Measurements from ENCODE around the gene RAI14. TPM values are rescaled to one million over a fixed set of nuclear protein-coding genes. Genes with fewer than 3 reads are reported as not detected.

Gene RAI14
- polyA plus RNA-seq, 4 donors, result 4.2 to 16.8 (median 7.6) TPM

DNA sequence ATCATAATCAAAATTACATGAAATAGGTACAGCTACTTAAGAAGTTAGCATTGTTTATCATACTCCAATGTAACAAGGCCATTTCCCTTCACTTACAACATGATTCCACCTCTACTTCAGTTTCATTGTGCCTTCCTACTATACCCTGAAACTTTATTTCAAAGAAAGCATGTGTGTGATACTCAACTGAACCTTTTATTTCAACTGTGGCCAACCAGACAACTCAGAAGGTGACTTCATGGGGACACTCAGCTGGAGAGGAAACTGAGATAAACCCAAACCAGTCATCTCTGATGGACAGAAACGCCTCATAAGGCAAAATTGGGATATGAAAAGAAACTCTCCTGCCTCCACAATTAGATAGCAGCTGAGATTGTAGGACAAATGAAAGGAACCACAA is 177.0 kb downstream of the RAI14 start:
- FAIRE-seq (no peak), DNase-seq (no peak)
- Histone ChIP-seq H3K9me3 (ENCODE audit: control insufficient read depth in 2 of 2, insufficient read depth in 1 of 2, low read depth in 1 of 2, low read length in 1 of 2) (no peaks in the 10 kb centered on the region), H3K4me1 (ENCODE audit: control insufficient read depth in 3 of 3, insufficient read depth in 2 of 3, low read depth in 1 of 3, low read length in 2 of 3) (no peaks in the 10 kb centered on the region), H3K27ac (ENCODE audit: low read depth in 1 of 3, low read length in 2 of 3) (no peak overlapping the region), H3K36me3 (ENCODE audit: control insufficient read depth in 3 of 3, insufficient read depth in 2 of 3, low read depth in 1 of 3, low read length in 3 of 3) (peaks cover 0 to 9% (median 0%) of the 10 kb centered on the region in 3 donors), H3K27me3 (ENCODE audit: control insufficient read depth in 3 of 3, insufficient read depth in 3 of 3, low read length in 3 of 3) (no peaks in the 10 kb centered on the region), H3K4me3 (ENCODE audit: low read depth in 1 of 3, low read length in 3 of 3) (no peak overlapping the region)
- WGBS, 3 donors, result 69 to 88% (median 82%) methylated on average over 1 of the region's 1 CpG

- H3K36me3 ChIP-seq (ENCODE audit: control insufficient read depth in 3 of 3, insufficient read depth in 2 of 3, low read depth in 1 of 3, low read length in 3 of 3), result peaks cover 0 to 9% (median 0%) of the 10 kb centered on the region in 3 donors
- FAIRE-seq (no peak), DNase-seq (no peak)
- no peaks in the 10 kb centered on the region for H3K9me3 ChIP-seq (ENCODE audit: control insufficient read depth in 2 of 2, insufficient read depth in 1 of 2, low read depth in 1 of 2, low read length in 1 of 2)
- WGBS, 3 donors, result 76 to 80% (median 77%) methylated on average over 9 of the region's 9 CpGs
- H3K4me3 ChIP-seq (ENCODE audit: low read depth in 1 of 3, low read length in 3 of 3), result no peak overlapping the region
- no peak overlapping the region for H3K27ac ChIP-seq (ENCODE audit: low read depth in 1 of 3, low read length in 2 of 3)
- H3K27me3 ChIP-seq (ENCODE audit: control insufficient read depth in 3 of 3, insufficient read depth in 3 of 3, low read length in 3 of 3), result no peaks in the 10 kb centered on the region
- no peaks in the 10 kb centered on the region for H3K4me1 ChIP-seq (ENCODE audit: control insufficient read depth in 3 of 3, insufficient read depth in 2 of 3, low read depth in 1 of 3, low read length in 2 of 3)
These were observed 178.1 kb downstream of the RAI14 start for GRCh38 chr5:34833976-34834793.

- FAIRE-seq, result no peak
These were observed 178.6 kb downstream of the RAI14 start for GRCh38 chr5:34834794-34835089.

GRCh38 chr5:34835664-34836063 is 179.5 kb downstream of the RAI14 start:
- no peaks in the 10 kb centered on the region for H3K9me3 ChIP-seq (ENCODE audit: control insufficient read depth in 2 of 2, insufficient read depth in 1 of 2, low read depth in 1 of 2, low read length in 1 of 2)
- peaks cover 0 to 3% (median 0%) of the 10 kb centered on the region in 3 donors for H3K36me3 ChIP-seq (ENCODE audit: control insufficient read depth in 3 of 3, insufficient read depth in 2 of 3, low read depth in 1 of 3, low read length in 3 of 3)
- no peak overlapping the region for H3K27ac ChIP-seq (ENCODE audit: low read depth in 1 of 3, low read length in 2 of 3)
- WGBS, 3 donors, result 80 to 94% (median 92%) methylated on average over 3 of the region's 3 CpGs
- H3K4me1 ChIP-seq (ENCODE audit: control insufficient read depth in 3 of 3, insufficient read depth in 2 of 3, low read depth in 1 of 3, low read length in 2 of 3), result no peaks in the 10 kb centered on the region
- DNase-seq (no peak), FAIRE-seq (no peak)
- no peaks in the 10 kb centered on the region for H3K27me3 ChIP-seq (ENCODE audit: control insufficient read depth in 3 of 3, insufficient read depth in 3 of 3, low read length in 3 of 3)
- H3K4me3 ChIP-seq (ENCODE audit: low read depth in 1 of 3, low read length in 3 of 3), result no peak overlapping the region

More at GRCh38 chr5:34834794-34835089, 178.6 kb downstream of the RAI14 start:
- no peak overlapping the region for H3K27ac ChIP-seq (ENCODE audit: low read depth in 1 of 3, low read length in 2 of 3)
- H3K36me3 ChIP-seq (ENCODE audit: control insufficient read depth in 3 of 3, insufficient read depth in 2 of 3, low read depth in 1 of 3, low read length in 3 of 3), result peaks cover 0 to 9% (median 0%) of the 10 kb centered on the region in 3 donors
- DNase-seq, result no peak
- no peaks in the 10 kb centered on the region for H3K4me1 ChIP-seq (ENCODE audit: control insufficient read depth in 3 of 3, insufficient read depth in 2 of 3, low read depth in 1 of 3, low read length in 2 of 3)
- no peak overlapping the region for H3K4me3 ChIP-seq (ENCODE audit: low read depth in 1 of 3, low read length in 3 of 3)
- 52 to 85% (median 60%) methylated on average over 1 of the region's 1 CpG for WGBS, 3 donors
- no peaks in the 10 kb centered on the region for H3K9me3 ChIP-seq (ENCODE audit: control insufficient read depth in 2 of 2, insufficient read depth in 1 of 2, low read depth in 1 of 2, low read length in 1 of 2)
- no peaks in the 10 kb centered on the region for H3K27me3 ChIP-seq (ENCODE audit: control insufficient read depth in 3 of 3, insufficient read depth in 3 of 3, low read length in 3 of 3)

- Histone ChIP-seq H3K4me3 (ENCODE audit: low read depth in 1 of 3, low read length in 3 of 3) (peak within 1 kb of the TSS; percentile 70 to 74 (median 73)), H3K4me1 (ENCODE audit: control insufficient read depth in 3 of 3, insufficient read depth in 2 of 3, low read depth in 1 of 3, low read length in 2 of 3) (no peaks in the 10 kb centered on the region), H3K27me3 (ENCODE audit: control insufficient read depth in 3 of 3, insufficient read depth in 3 of 3, low read length in 3 of 3) (no peaks in the 10 kb centered on the region), H3K36me3 (ENCODE audit: control insufficient read depth in 3 of 3, insufficient read depth in 2 of 3, low read depth in 1 of 3, low read length in 3 of 3) (no peaks in the 10 kb centered on the region), H3K27ac (ENCODE audit: low read depth in 1 of 3, low read length in 2 of 3) (peak within 1 kb of the TSS; percentile 62 to 84 (median 78)), H3K9me3 (ENCODE audit: control insufficient read depth in 2 of 2, insufficient read depth in 1 of 2, low read depth in 1 of 2, low read length in 1 of 2) (no peaks in the 10 kb centered on the region)
- 1 to 3% (median 2%) methylated on average over 64 to 73 of the region's 73 CpGs for WGBS, 3 donors
- DNase-seq, result peak; percentile 94 to 98
- no peak for FAIRE-seq
These were observed 182.9 kb downstream of the RAI14 start, which contains the start of gene TTC23L for GRCh38 chr5:34838785-34839714. Gene TTC23L, plus strand, starts transcription at chr5:34839164. Its CDS starts 1,508 bp downstream, at chr5:34840672.

DNA sequence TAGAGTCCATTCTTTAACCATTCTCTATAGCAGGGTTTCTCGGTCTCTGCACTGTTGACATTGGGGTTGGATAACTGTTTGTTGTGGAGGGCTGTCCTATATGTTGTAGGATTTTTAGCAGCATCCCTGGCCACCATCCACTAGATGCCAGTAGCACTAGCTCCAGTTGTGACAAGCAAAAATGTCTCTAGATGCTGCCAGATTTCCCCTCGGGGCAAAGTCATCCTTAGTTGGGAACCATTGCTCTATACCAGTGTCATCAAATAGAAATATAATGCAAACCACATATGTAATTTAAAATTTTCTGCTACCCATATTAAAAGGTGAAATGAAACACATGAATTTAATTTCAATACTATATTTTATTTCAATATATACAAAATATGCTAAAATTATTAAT is 185.7 kb downstream of the RAI14 start:
- Histone ChIP-seq H3K36me3 (ENCODE audit: control insufficient read depth in 3 of 3, insufficient read depth in 2 of 3, low read depth in 1 of 3, low read length in 3 of 3) (no peaks in the 10 kb centered on the region), H3K4me1 (ENCODE audit: control insufficient read depth in 3 of 3, insufficient read depth in 2 of 3, low read depth in 1 of 3, low read length in 2 of 3) (no peaks in the 10 kb centered on the region), H3K4me3 (ENCODE audit: low read depth in 1 of 3, low read length in 3 of 3) (no peak overlapping the region), H3K27ac (ENCODE audit: low read depth in 1 of 3, low read length in 2 of 3) (no peak overlapping the region), H3K9me3 (ENCODE audit: control insufficient read depth in 2 of 2, insufficient read depth in 1 of 2, low read depth in 1 of 2, low read length in 1 of 2) (no peaks in the 10 kb centered on the region), H3K27me3 (ENCODE audit: control insufficient read depth in 3 of 3, insufficient read depth in 3 of 3, low read length in 3 of 3) (no peaks in the 10 kb centered on the region)
- 88 to 98% (median 89%) methylated on average over 2 of the region's 2 CpGs for WGBS, 3 donors
- no peak for DNase-seq
- FAIRE-seq, result no peak

- Histone ChIP-seq H3K4me1 (ENCODE audit: control insufficient read depth in 3 of 3, insufficient read depth in 2 of 3, low read depth in 1 of 3, low read length in 2 of 3) (no peaks in the 10 kb centered on the region), H3K36me3 (ENCODE audit: control insufficient read depth in 3 of 3, insufficient read depth in 2 of 3, low read depth in 1 of 3, low read length in 3 of 3) (no peaks in the 10 kb centered on the region), H3K9me3 (ENCODE audit: control insufficient read depth in 2 of 2, insufficient read depth in 1 of 2, low read depth in 1 of 2, low read length in 1 of 2) (no peaks in the 10 kb centered on the region), H3K27ac (ENCODE audit: low read depth in 1 of 3, low read length in 2 of 3) (no peak overlapping the region), H3K27me3 (ENCODE audit: control insufficient read depth in 3 of 3, insufficient read depth in 3 of 3, low read length in 3 of 3) (no peaks in the 10 kb centered on the region), H3K4me3 (ENCODE audit: low read depth in 1 of 3, low read length in 3 of 3) (no peak overlapping the region)
- 88 to 97% (median 89%) methylated on average over 7 of the region's 7 CpGs for WGBS, 3 donors
- FAIRE-seq, result no peak
- DNase-seq, result no peak
These were observed 186.4 kb downstream of the RAI14 start for GRCh38 chr5:34842554-34842953.

- H3K4me1 ChIP-seq (ENCODE audit: control insufficient read depth in 3 of 3, insufficient read depth in 2 of 3, low read depth in 1 of 3, low read length in 2 of 3), result no peaks in the 10 kb centered on the region
- 79 to 91% (median 88%) methylated on average over 2 of the region's 2 CpGs for WGBS, 3 donors
- H3K4me3 ChIP-seq (ENCODE audit: low read depth in 1 of 3, low read length in 3 of 3), result no peak overlapping the region
- H3K27ac ChIP-seq (ENCODE audit: low read depth in 1 of 3, low read length in 2 of 3), result no peak overlapping the region
- peaks cover 0 to under 1% of the 10 kb centered on the region in 2 donors for H3K9me3 ChIP-seq (ENCODE audit: control insufficient read depth in 2 of 2, insufficient read depth in 1 of 2, low read depth in 1 of 2, low read length in 1 of 2)
- H3K27me3 ChIP-seq (ENCODE audit: control insufficient read depth in 3 of 3, insufficient read depth in 3 of 3, low read length in 3 of 3), result no peaks in the 10 kb centered on the region
- DNase-seq (no peak), FAIRE-seq (no peak)
- H3K36me3 ChIP-seq (ENCODE audit: control insufficient read depth in 3 of 3, insufficient read depth in 2 of 3, low read depth in 1 of 3, low read length in 3 of 3), result no peaks in the 10 kb centered on the region
These were observed 187.4 kb downstream of the RAI14 start for GRCh38 chr5:34843497-34843896.

Data from small intestine (tissue), 7 donors.